RWPE1 (cell line): Measurements from ENCODE around the gene POLR3G.

Source experiments
- CTCF ChIA-PET: fragments of 350-600 bp; sonication (Branson Sonifier 250); formaldehyde crosslinking; extraction: SDS; loops from one replicate; lab custom pipeline; 2021; lab: Yijun Ruan, JAX
- POLR2A ChIA-PET: fragments of 400-600 bp; formaldehyde crosslinking; extraction: SDS; loops from one replicate; lab custom pipeline; 2020; ENCODE audit warnings: antibody characterized with exemption; ENCODE audit not compliant: low non-redundant PET; lab: Yijun Ruan, JAX
- DNase-seq: peaks from one replicate; pipeline ENCODE4 v3.0.0; 2012; ENCODE audit warnings: low spot score
- H3K27ac ChIP-seq: fragments of 450-650 bp; 2 replicates; pipeline ENCODE4 v1.5.1; 2017
- TF ChIP-seq, protein P1 (sequence below): fragments of 450-650 bp; conservative IDR thresholded peaks from 2 replicates; pipeline ENCODE4 v1.5.1; 2017; ENCODE audit warnings: low read depth, mild to moderate bottlenecking

Gene POLR3G

GRCh38 chr5:90477073-90477472, 2.4 kb downstream of the POLR3G start:
- ChIA-PET POLR2A (no interaction called here), CTCF (interaction anchor here (0.6 kb wide), 1 partner anchor 53 kb away, joined by 4 read pairs; no protein-coding TSS in a partner anchor)
- DNase-seq, result no peak

GRCh38 chr5:90477621-90478215, 3.1 kb downstream of the POLR3G start:
- ChIA-PET POLR2A (no interaction called here), CTCF (no interaction called here)
- no peak overlapping the region for H3K27ac ChIP-seq
- DNase-seq, result no peak
- TF ChIP-seq, protein P1, sequence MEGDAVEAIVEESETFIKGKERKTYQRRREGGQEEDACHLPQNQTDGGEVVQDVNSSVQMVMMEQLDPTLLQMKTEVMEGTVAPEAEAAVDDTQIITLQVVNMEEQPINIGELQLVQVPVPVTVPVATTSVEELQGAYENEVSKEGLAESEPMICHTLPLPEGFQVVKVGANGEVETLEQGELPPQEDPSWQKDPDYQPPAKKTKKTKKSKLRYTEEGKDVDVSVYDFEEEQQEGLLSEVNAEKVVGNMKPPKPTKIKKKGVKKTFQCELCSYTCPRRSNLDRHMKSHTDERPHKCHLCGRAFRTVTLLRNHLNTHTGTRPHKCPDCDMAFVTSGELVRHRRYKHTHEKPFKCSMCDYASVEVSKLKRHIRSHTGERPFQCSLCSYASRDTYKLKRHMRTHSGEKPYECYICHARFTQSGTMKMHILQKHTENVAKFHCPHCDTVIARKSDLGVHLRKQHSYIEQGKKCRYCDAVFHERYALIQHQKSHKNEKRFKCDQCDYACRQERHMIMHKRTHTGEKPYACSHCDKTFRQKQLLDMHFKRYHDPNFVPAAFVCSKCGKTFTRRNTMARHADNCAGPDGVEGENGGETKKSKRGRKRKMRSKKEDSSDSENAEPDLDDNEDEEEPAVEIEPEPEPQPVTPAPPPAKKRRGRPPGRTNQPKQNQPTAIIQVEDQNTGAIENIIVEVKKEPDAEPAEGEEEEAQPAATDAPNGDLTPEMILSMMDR, result no peak

More at GRCh38 chr5:90477073-90477472, 2.4 kb downstream of the POLR3G start:
- TF ChIP-seq, protein P1, result no peak
- H3K27ac ChIP-seq, result no peak overlapping the region

- ChIA-PET POLR2A (no interaction called here), CTCF (no interaction called here)
- DNase-seq, result no peak
- H3K27ac ChIP-seq, result no peak overlapping the region
- TF ChIP-seq, protein P1, result no peak
Observed at GRCh38 chr5:90479611-90480385, 5.1 kb downstream of the POLR3G start.

- no peak for DNase-seq
- ChIA-PET CTCF (no interaction called here), POLR2A (no interaction called here)
- no peak overlapping the region for H3K27ac ChIP-seq
- TF ChIP-seq, protein P1, result no peak
Observed at GRCh38 chr5:90480699-90481098, 6.0 kb downstream of the POLR3G start.

DNA sequence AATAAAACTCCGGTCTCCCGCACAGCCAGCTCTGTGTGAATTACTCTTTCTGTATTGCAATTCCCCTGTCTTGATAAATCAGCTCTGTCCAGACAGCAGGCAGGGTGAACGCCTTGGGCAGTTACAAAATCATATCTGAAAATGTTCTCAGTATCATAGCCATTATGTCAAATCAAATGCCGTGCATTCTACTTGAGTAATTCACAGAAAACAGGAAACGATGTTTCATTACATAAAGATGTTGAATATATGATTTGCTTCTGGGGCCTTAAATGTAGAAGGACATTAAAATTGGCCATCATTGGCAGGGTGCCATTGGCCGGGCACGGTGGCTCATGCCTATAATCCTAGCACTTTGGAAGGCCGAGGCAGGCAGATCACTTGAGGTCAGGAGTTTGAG, 8.5 kb downstream of the POLR3G start:
- CTCF ChIA-PET, result interaction anchor here (0.6 kb wide), 2 partner anchors 46 to 52 kb away, joined by 4 read pairs; no protein-coding TSS in a partner anchor
- TF ChIP-seq, protein P1, result no peak
- no peak overlapping the region for H3K27ac ChIP-seq
- DNase-seq, result no peak
- POLR2A ChIA-PET, result no interaction called here

GRCh38 chr5:90484540-90484939, 9.9 kb downstream of the POLR3G start:
- no peak for DNase-seq
- H3K27ac ChIP-seq, result no peak overlapping the region
- POLR2A ChIA-PET, result no interaction called here
- CTCF ChIA-PET, result no interaction called here
- TF ChIP-seq, protein P1, result no peak
